ENCODE results near the gene TGM3. TPM values are rescaled to one million over a fixed set of nuclear protein-coding genes. Genes with fewer than 3 reads are reported as not detected.

TGM3 gene
- total RNA-seq, 2 experiments from 2014 or later: not detected

GRCh38 chr20:2349801-2350200, 54.0 kb downstream of the TGM3 start:
- no peaks in the 10 kb centered on the region for H3K36me3 Mint-ChIP-seq (ENCODE audit: low read depth)
- no peak overlapping the region for H3K4me3 Mint-ChIP-seq
- ATAC-seq (no peak), DNase-seq (no peak)
- H3K9me3 Mint-ChIP-seq (ENCODE audit: insufficient read depth): no peaks in the 10 kb centered on the region
- H3K27me3 Mint-ChIP-seq (ENCODE audit: low read depth): peaks cover 18% of the 10 kb centered on the region
- peaks cover 2% of the 10 kb centered on the region for H3K4me1 Mint-ChIP-seq (ENCODE audit: low read depth)
- CTCF ChIA-PET: interaction anchor here (1.0 to 1.4 kb wide), 4 partner anchors 35 to 142 kb away, joined by 3 to 5 read pairs (median 3); no protein-coding TSS in a partner anchor
- no peak overlapping the region for H3K27ac Mint-ChIP-seq
- POLR2A ChIA-PET: interaction anchor here (0.7 kb wide), 1 partner anchor 134 kb away, joined by 3 read pairs; no protein-coding TSS in a partner anchor

DNA sequence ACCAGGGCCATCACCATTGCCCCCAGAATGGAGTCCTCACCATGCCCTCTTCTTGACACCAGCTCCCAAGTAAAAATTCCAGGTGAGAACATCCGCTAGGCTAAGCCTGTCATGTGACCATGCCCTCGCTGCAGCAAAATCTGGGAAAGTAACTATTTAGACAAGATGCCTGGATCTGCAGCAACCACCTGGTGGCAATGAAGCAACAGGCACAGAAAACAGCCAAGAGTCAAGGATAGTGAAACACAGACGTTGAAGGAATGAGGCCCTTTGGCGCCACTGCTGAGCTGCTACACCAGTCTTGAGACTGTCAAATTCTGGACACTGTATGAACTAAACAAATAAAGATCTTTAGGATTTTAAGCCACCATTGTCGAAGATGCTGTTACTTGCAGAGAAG, 54.8 kb downstream of the TGM3 start:
- DNase-seq (no peak), ATAC-seq (no peak)
- Mint-ChIP-seq H3K9me3 (ENCODE audit: insufficient read depth) (no peaks in the 10 kb centered on the region), H3K36me3 (ENCODE audit: low read depth) (no peaks in the 10 kb centered on the region), H3K27ac (no peak overlapping the region), H3K4me3 (no peak overlapping the region), H3K27me3 (ENCODE audit: low read depth) (peaks cover 23% of the 10 kb centered on the region), H3K4me1 (ENCODE audit: low read depth) (peaks cover 2% of the 10 kb centered on the region)
- CTCF ChIA-PET: interaction anchor here (1.0 to 1.4 kb wide), 4 partner anchors 34 to 143 kb away, joined by 3 to 5 read pairs (median 3); no protein-coding TSS in a partner anchor
- POLR2A ChIA-PET: no interaction called here

GRCh38 chr20:2353231-2353630, 57.4 kb downstream of the TGM3 start:
- ATAC-seq (no peak), DNase-seq (no peak)
- Mint-ChIP-seq H3K4me1 (ENCODE audit: low read depth) (peaks cover 2% of the 10 kb centered on the region), H3K27me3 (ENCODE audit: low read depth) (peaks cover 34% of the 10 kb centered on the region), H3K36me3 (ENCODE audit: low read depth) (no peaks in the 10 kb centered on the region), H3K9me3 (ENCODE audit: insufficient read depth) (no peaks in the 10 kb centered on the region), H3K4me3 (no peak overlapping the region), H3K27ac (no peak overlapping the region)
- ChIA-PET CTCF (no interaction called here), POLR2A (no interaction called here)

DNA sequence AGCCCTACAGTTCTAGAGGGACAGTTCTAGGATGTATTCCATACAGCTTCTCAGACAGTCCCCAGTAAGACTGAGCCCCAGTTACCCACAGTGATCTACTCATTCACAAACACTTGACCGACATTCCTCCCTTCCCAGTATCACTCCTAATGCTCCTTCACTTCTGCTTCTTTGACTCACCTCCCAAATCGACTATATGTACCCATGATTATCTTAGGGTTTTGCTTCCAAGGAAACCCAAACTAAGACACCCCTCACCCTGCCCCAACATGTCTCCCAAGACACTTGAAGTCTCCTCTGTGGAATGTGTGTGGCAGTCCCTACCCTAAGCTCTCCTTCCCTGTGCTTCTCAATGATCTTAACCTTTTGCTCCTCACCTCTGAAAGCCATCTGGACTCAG, 61.3 kb downstream of the TGM3 start:
- peaks cover 51% of the 10 kb centered on the region for H3K27me3 Mint-ChIP-seq (ENCODE audit: low read depth)
- POLR2A ChIA-PET: no interaction called here
- peaks cover 15% of the 10 kb centered on the region for H3K9me3 Mint-ChIP-seq (ENCODE audit: insufficient read depth)
- H3K4me3 Mint-ChIP-seq: no peak overlapping the region
- H3K36me3 Mint-ChIP-seq (ENCODE audit: low read depth): no peaks in the 10 kb centered on the region
- DNase-seq (no peak), ATAC-seq (no peak)
- H3K27ac Mint-ChIP-seq: no peak overlapping the region
- peaks cover 2% of the 10 kb centered on the region for H3K4me1 Mint-ChIP-seq (ENCODE audit: low read depth)
- CTCF ChIA-PET: interaction anchor here (1.4 to 1.7 kb wide), 3 partner anchors 30 to 165 kb away, joined by 4 to 9 read pairs (median 4); no protein-coding TSS in a partner anchor

GRCh38 chr20:2358006-2358405, 62.2 kb downstream of the TGM3 start:
- H3K4me1 Mint-ChIP-seq (ENCODE audit: low read depth): no peaks in the 10 kb centered on the region
- DNase-seq (no peak), ATAC-seq (no peak)
- no peaks in the 10 kb centered on the region for H3K36me3 Mint-ChIP-seq (ENCODE audit: low read depth)
- peaks cover 51% of the 10 kb centered on the region for H3K27me3 Mint-ChIP-seq (ENCODE audit: low read depth)
- peaks cover 15% of the 10 kb centered on the region for H3K9me3 Mint-ChIP-seq (ENCODE audit: insufficient read depth)
- POLR2A ChIA-PET: no interaction called here
- CTCF ChIA-PET: interaction anchor here (1.4 to 1.7 kb wide), 3 partner anchors 29 to 164 kb away, joined by 4 to 9 read pairs (median 4); no protein-coding TSS in a partner anchor
- H3K4me3 Mint-ChIP-seq: no peak overlapping the region
- H3K27ac Mint-ChIP-seq: no peak overlapping the region

GRCh38 chr20:2361035-2361593, 65.3 kb downstream of the TGM3 start:
- H3K4me1 Mint-ChIP-seq (ENCODE audit: low read depth): no peaks in the 10 kb centered on the region
- peaks cover 51% of the 10 kb centered on the region for H3K27me3 Mint-ChIP-seq (ENCODE audit: low read depth)
- no peaks in the 10 kb centered on the region for H3K36me3 Mint-ChIP-seq (ENCODE audit: low read depth)
- no peak overlapping the region for H3K4me3 Mint-ChIP-seq
- ATAC-seq: no peak
- POLR2A ChIA-PET: no interaction called here
- CTCF ChIA-PET: interaction anchor here (0.8 kb wide), 1 partner anchor 26 kb away, joined by 5 read pairs; no protein-coding TSS in a partner anchor
- H3K27ac Mint-ChIP-seq: no peak overlapping the region
- H3K9me3 Mint-ChIP-seq (ENCODE audit: insufficient read depth): peaks cover 15% of the 10 kb centered on the region
- no peak for DNase-seq

DNA sequence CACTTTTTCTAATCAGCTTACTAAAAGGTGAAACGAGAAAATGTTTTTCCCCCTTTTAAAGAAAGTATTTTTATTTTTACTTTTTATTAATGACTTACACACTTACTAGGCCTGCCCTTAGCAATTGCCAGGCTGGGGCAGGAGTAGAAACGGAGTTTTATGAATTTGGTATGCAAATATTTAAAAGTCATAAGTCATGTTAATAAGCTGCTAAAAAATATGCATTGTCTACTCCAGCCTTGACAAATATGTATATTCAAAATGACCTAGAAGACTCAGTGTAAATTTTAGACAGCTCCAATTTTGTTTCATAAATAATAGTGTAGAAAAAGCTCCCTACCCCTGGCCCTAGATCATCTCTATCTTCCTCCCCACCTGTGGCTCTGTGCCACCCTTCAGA, 67.4 kb downstream of the TGM3 start:
- POLR2A ChIA-PET: no interaction called here
- ATAC-seq (no peak), DNase-seq (no peak)
- H3K36me3 Mint-ChIP-seq (ENCODE audit: low read depth): no peaks in the 10 kb centered on the region
- peaks cover 15% of the 10 kb centered on the region for H3K9me3 Mint-ChIP-seq (ENCODE audit: insufficient read depth)
- H3K27me3 Mint-ChIP-seq (ENCODE audit: low read depth): peaks cover 45% of the 10 kb centered on the region
- no peak overlapping the region for H3K27ac Mint-ChIP-seq
- CTCF ChIA-PET: no interaction called here
- no peak overlapping the region for H3K4me3 Mint-ChIP-seq
- no peaks in the 10 kb centered on the region for H3K4me1 Mint-ChIP-seq (ENCODE audit: low read depth)

- H3K36me3 Mint-ChIP-seq (ENCODE audit: low read depth): no peaks in the 10 kb centered on the region
- no peak for ATAC-seq
- DNase-seq: no peak
- H3K4me3 Mint-ChIP-seq: no peak overlapping the region
- H3K4me1 Mint-ChIP-seq (ENCODE audit: low read depth): no peaks in the 10 kb centered on the region
- ChIA-PET POLR2A (no interaction called here), CTCF (no interaction called here)
- peaks cover 17% of the 10 kb centered on the region for H3K9me3 Mint-ChIP-seq (ENCODE audit: insufficient read depth)
- peaks cover 49% of the 10 kb centered on the region for H3K27me3 Mint-ChIP-seq (ENCODE audit: low read depth)
- H3K27ac Mint-ChIP-seq: no peak overlapping the region
Measured at GRCh38 chr20:2363587-2363986, 67.8 kb downstream of the TGM3 start.

DNA sequence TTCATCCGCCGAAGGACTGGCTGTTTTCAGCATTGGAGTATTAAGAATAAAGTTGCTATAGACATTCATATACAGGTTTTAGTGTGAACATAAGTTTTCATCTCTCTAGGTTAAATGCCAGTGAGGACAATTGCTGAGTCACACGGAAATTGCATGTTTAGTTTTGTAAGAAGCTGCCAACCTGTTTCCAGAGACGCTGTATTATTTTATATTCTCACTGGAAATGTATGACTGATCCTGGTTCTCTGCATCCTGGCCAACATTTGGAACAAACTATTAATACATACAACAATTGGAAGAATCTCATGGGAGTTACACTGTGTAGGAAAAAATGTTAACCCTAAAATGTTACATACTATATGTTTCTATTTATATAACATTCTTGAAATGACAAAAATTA, 68.2 kb downstream of the TGM3 start:
- ChIA-PET POLR2A (no interaction called here), CTCF (no interaction called here)
- Mint-ChIP-seq H3K36me3 (ENCODE audit: low read depth) (no peaks in the 10 kb centered on the region), H3K4me3 (no peak overlapping the region), H3K9me3 (ENCODE audit: insufficient read depth) (peaks cover 20% of the 10 kb centered on the region), H3K4me1 (ENCODE audit: low read depth) (no peaks in the 10 kb centered on the region), H3K27me3 (ENCODE audit: low read depth) (peaks cover 52% of the 10 kb centered on the region), H3K27ac (no peak overlapping the region)
- no peak for ATAC-seq
- no peak for DNase-seq

DNA sequence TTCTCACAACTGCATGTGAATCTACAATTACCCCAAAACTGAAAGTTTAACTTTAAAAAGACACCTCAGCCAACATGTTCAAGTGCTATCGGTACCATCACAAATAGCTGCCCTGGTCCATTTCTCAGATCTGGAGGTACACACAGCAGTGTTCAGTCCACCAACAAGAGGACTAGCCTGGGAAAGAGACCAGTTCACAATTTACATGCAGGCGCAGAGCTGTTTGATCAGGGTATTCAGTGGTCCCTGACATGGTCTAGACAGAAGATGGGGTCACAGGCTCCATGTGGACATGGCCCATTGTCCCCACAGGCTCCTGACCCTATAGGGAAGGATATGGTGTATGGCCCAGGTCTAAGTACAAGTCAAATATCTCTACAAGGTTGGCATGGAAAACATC, 69.3 kb downstream of the TGM3 start:
- H3K27ac Mint-ChIP-seq: no peak overlapping the region
- CTCF ChIA-PET: interaction anchor here (1.1 kb wide), 1 partner anchor 22 kb away, joined by 4 read pairs; no protein-coding TSS in a partner anchor
- H3K9me3 Mint-ChIP-seq (ENCODE audit: insufficient read depth): peaks cover 20% of the 10 kb centered on the region
- no peak overlapping the region for H3K4me3 Mint-ChIP-seq
- no peaks in the 10 kb centered on the region for H3K4me1 Mint-ChIP-seq (ENCODE audit: low read depth)
- H3K27me3 Mint-ChIP-seq (ENCODE audit: low read depth): peaks cover 45% of the 10 kb centered on the region
- DNase-seq: no peak
- ATAC-seq: no peak
- no peaks in the 10 kb centered on the region for H3K36me3 Mint-ChIP-seq (ENCODE audit: low read depth)
- POLR2A ChIA-PET: no interaction called here

- H3K27me3 Mint-ChIP-seq (ENCODE audit: low read depth): peaks cover 47% of the 10 kb centered on the region
- ChIA-PET POLR2A (no interaction called here), CTCF (interaction anchor here (1.1 kb wide), 1 partner anchor 22 kb away, joined by 4 read pairs; no protein-coding TSS in a partner anchor)
- no peaks in the 10 kb centered on the region for H3K4me1 Mint-ChIP-seq (ENCODE audit: low read depth)
- ATAC-seq (no peak), DNase-seq (no peak)
- no peak overlapping the region for H3K27ac Mint-ChIP-seq
- H3K4me3 Mint-ChIP-seq: no peak overlapping the region
- H3K9me3 Mint-ChIP-seq (ENCODE audit: insufficient read depth): peaks cover 18% of the 10 kb centered on the region
- H3K36me3 Mint-ChIP-seq (ENCODE audit: low read depth): no peaks in the 10 kb centered on the region
Measured at GRCh38 chr20:2365666-2366065, 69.9 kb downstream of the TGM3 start.

DNA sequence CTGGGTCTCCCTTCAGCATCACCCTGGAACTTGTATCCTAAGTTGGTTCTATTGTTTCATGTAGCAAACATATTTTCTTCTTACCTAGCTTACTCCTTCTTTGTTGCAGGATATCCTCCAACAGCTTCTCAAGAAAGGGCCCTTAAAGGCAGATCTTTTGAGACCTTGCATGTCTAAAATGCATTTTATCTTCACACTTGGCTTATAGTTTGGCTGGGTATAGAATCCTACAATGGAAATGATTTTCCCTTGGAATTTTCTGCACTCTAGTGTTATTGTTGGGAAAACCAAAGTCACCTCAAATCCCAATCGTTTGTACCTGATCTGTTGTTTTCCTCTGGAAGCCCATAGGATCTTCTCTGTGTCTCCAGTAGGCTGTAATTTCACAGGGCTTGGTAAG, 72.8 kb downstream of the TGM3 start:
- Mint-ChIP-seq H3K9me3 (ENCODE audit: insufficient read depth) (peaks cover 5% of the 10 kb centered on the region), H3K4me1 (ENCODE audit: low read depth) (no peaks in the 10 kb centered on the region), H3K27me3 (ENCODE audit: low read depth) (peaks cover 44% of the 10 kb centered on the region), H3K27ac (no peak overlapping the region), H3K36me3 (ENCODE audit: low read depth) (no peaks in the 10 kb centered on the region), H3K4me3 (no peak overlapping the region)
- CTCF ChIA-PET: interaction anchor here (1.1 to 3.0 kb wide), 2 partner anchors 10 to 19 kb away, joined by 3 to 13 read pairs; no protein-coding TSS in a partner anchor
- POLR2A ChIA-PET: no interaction called here
- DNase-seq: no peak
- ATAC-seq: no peak

GRCh38 chr20:2373098-2373497, 77.3 kb downstream of the TGM3 start:
- CTCF ChIA-PET: no interaction called here
- Mint-ChIP-seq H3K4me3 (no peak overlapping the region), H3K27me3 (ENCODE audit: low read depth) (peaks cover 35% of the 10 kb centered on the region), H3K27ac (no peak overlapping the region), H3K9me3 (ENCODE audit: insufficient read depth) (peaks cover 5% of the 10 kb centered on the region), H3K36me3 (ENCODE audit: low read depth) (no peaks in the 10 kb centered on the region), H3K4me1 (ENCODE audit: low read depth) (no peaks in the 10 kb centered on the region)
- POLR2A ChIA-PET: no interaction called here
- ATAC-seq (no peak), DNase-seq (no peak)

All from activated CD8-positive, alpha-beta T cell treated with anti-CD3 and anti-CD28 coated beads, Interleukin-2, amount 10 ng/mL, durations not matched to agents 7 days and 5 days (primary cell).